Right cardiac atrium (tissue), 5 donors: ENCODE measurements around the gene RFX2. TPM values are rescaled to one million over a fixed set of nuclear protein-coding genes. Genes with fewer than 3 reads are reported as not detected.
A peak's percentile ranks its signal among the peaks of the same experiment; 100 is the strongest.

Experiments
- ATAC-seq, 2 donors: fragments of 200-7000 bp; cut with Tn5 transposase; one replicate each; pipeline versions ENCODE4 v1.8.0 to v1.9.1; 2020; ENCODE audit warnings: moderate library complexity in 2 of 2, mild to moderate bottlenecking in 1 of 2
- DNase-seq, 3 donors: peaks; one replicate each; pipeline ENCODE4 v3.0.0-alpha.2; 2020
- H3K27ac ChIP-seq: one replicate; pipeline ENCODE4 v1.5.1; 2013; ENCODE audit warnings: mild to moderate bottlenecking, low read length, control low read depth, moderate library complexity
- H3K27me3 ChIP-seq: one replicate; pipeline ENCODE4 v1.6.1; 2013; ENCODE audit not compliant: control insufficient read depth, insufficient read depth
- H3K4me1 ChIP-seq: one replicate; pipeline ENCODE4 v1.6.1; 2013; ENCODE audit warnings: low read length; ENCODE audit not compliant: control insufficient read depth, insufficient read depth
- H3K4me3 ChIP-seq: one replicate; pipeline ENCODE4 v1.5.1; 2013; ENCODE audit warnings: low read length, control low read depth
- H3K9me3 ChIP-seq: one replicate; pipeline ENCODE4 v1.6.1; 2013; ENCODE audit warnings: low read length; ENCODE audit not compliant: control insufficient read depth
- WGBS: extraction: QIAGEN DNeasy Blood & Tissue Kit; methylation state at CpG from one replicate; pipeline ENCODE4 v1.1.7; 2013; 5-methylcytosine and 5-hydroxymethylcytosine counted together
- intact Hi-C, 4 donors: fragments of 100-400 bp; cut with DNase I; formaldehyde crosslinking; loops; one replicate each; pipeline versions ENCODE4 v1.11.0 to v1.14.0; 2022 to 2023
- polyA plus RNA-seq: library from polyadenylated mRNA; stranded (reverse); fragments of 200-250 nt; gene quantifications from one replicate; pipeline ENCODE4 v1.2.3, GENCODE V29; 2013
- total RNA-seq, 4 donors: library from RNA; stranded (reverse); fragmentation: NEBNext Ultra II Directional; extraction: Animal tissue kit (Norgen Biotek cat#: 25700); gene quantifications; one replicate each; pipeline ENCODE4 v1.2.1, GENCODE V29; 2021
- donor health status: healthy with polysubstance abuse.
- donor health status: DM: no; HTN: yes; CAD: no.
- donor health status: DM: no; HTN: no; CAD: no.
- donor health status: DM: no; HTN: yes; CAD: no; lungs with severe emphysema.
- donor health status: DM: yes; HTN: yes; CAD: no.

RFX2 gene
- total and polyA plus RNA-seq, 5 donors = 5.1 to 15.9 (median 8.2) TPM

GRCh38 chr19:5958074-5958850 is 152.0 kb downstream of the RFX2 start:
- intact Hi-C loops = loop anchor here in 1 of 4 donors (10.0 kb wide), 1 partner anchor 53 kb away; the partner anchor contains the start of genes NDUFA11 and VMAC
- peak in 2 of 3 donors; percentile 32 to 47 for DNase-seq
- Histone ChIP-seq H3K4me1 (peaks cover 37% of the 10 kb centered on the region), H3K4me3 (no peak overlapping the region), H3K9me3 (no peaks in the 10 kb centered on the region), H3K27ac (peak overlapping the region; percentile 25), H3K27me3 (no peaks in the 10 kb centered on the region)
- ATAC-seq = no peak
- WGBS = 77% methylated on average over 21 of the region's 21 CpGs

- no peak for ATAC-seq
- peak in 2 of 3 donors; percentile 11 to 32 for DNase-seq
- Histone ChIP-seq H3K27me3 (no peaks in the 10 kb centered on the region), H3K9me3 (no peaks in the 10 kb centered on the region), H3K4me3 (no peak overlapping the region), H3K27ac (no peak overlapping the region), H3K4me1 (peaks cover 37% of the 10 kb centered on the region)
- intact Hi-C loops = loop anchor here in 1 of 4 donors (10.0 kb wide), 1 partner anchor 52 kb away; the partner anchor contains the start of genes NDUFA11 and VMAC
- WGBS = 76% methylated on average over 10 of the region's 10 CpGs
Measured at GRCh38 chr19:5957170-5957569, 153.1 kb downstream of the RFX2 start.

GRCh38 chr19:5956728-5957127 is 153.6 kb downstream of the RFX2 start:
- peak overlapping the region; percentile 46 for H3K27ac ChIP-seq
- 77% methylated on average over 12 of the region's 12 CpGs for WGBS
- ATAC-seq (no peak), DNase-seq (peak in 2 of 3 donors; percentile 37 to 51)
- H3K9me3 ChIP-seq = no peaks in the 10 kb centered on the region
- intact Hi-C loops = loop anchor here in 1 of 4 donors (10.0 kb wide), 1 partner anchor 52 kb away; the partner anchor contains the start of genes NDUFA11 and VMAC
- H3K4me3 ChIP-seq = no peak overlapping the region
- H3K27me3 ChIP-seq = no peaks in the 10 kb centered on the region
- H3K4me1 ChIP-seq = peaks cover 37% of the 10 kb centered on the region

GRCh38 chr19:5956323-5956722 is 154.0 kb downstream of the RFX2 start:
- ATAC-seq = no peak
- Histone ChIP-seq H3K27me3 (no peaks in the 10 kb centered on the region), H3K4me1 (peaks cover 40% of the 10 kb centered on the region), H3K27ac (peak overlapping the region; percentile 46), H3K9me3 (no peaks in the 10 kb centered on the region), H3K4me3 (no peak overlapping the region)
- 45% methylated on average over 3 of the region's 3 CpGs for WGBS
- DNase-seq = no peak
- intact Hi-C loops = loop anchor here in 1 of 4 donors (10.0 kb wide), 1 partner anchor 52 kb away; the partner anchor contains the start of genes NDUFA11 and VMAC

DNA sequence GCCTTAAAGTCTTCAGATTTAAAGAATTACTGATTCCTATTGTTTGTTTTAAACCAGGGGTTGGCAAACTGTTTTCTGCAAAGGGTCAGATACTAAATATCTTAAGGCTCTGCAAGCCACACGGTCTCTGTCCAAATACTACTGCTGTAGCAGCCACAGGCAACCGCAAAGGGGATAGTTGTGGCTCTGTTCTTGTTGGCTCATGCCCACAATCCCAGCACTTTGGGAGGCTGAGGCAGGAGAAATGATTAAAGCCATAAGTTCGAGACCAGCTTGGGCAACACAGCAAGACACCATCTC is 154.7 kb downstream of the RFX2 start:
- intact Hi-C loops = loop anchor here in 1 of 4 donors (10.0 kb wide), 1 partner anchor 51 kb away; the partner anchor contains the start of genes NDUFA11 and VMAC
- DNase-seq (peak in 1 of 3 donors; percentile 33), ATAC-seq (no peak)
- 50% methylated on average over 3 of the region's 3 CpGs for WGBS
- Histone ChIP-seq H3K9me3 (no peaks in the 10 kb centered on the region), H3K27ac (no peak overlapping the region), H3K4me1 (peaks cover 42% of the 10 kb centered on the region), H3K27me3 (no peaks in the 10 kb centered on the region), H3K4me3 (no peak overlapping the region)

DNA sequence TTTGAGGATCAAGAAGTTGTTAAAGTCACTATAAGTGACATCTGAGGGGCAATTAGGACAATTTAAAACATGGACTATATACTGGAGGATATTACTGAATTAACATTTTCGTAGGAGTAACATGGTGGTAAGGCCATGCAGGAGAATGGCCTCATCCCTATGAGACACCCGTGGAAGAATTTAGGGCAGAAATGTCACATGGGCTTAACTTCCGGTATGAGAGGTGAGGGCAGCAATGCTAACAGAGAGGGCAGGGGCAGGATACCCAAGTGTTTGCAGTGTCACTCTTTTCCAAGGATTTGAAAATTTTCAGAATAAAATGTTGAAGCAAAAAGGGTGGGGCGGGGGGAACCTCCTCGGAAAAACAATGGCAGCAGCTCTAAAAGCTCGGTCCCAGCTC is 156.0 kb downstream of the RFX2 start:
- Histone ChIP-seq H3K4me1 (peaks cover 34% of the 10 kb centered on the region), H3K9me3 (no peaks in the 10 kb centered on the region), H3K27me3 (no peaks in the 10 kb centered on the region), H3K27ac (peak overlapping the region; percentile 80), H3K4me3 (no peak overlapping the region)
- 42% methylated on average over 6 of the region's 6 CpGs for WGBS
- ATAC-seq (no peak), DNase-seq (no peak)
- intact Hi-C loops = loop anchor here in 2 of 4 donors (5.0 to 10.0 kb wide), 2 partner anchors 42 to 49 kb away; partner anchors contain the start of genes CAPS (in 1 of the 2), NDUFA11 (in 1 of the 2) and VMAC (in 1 of the 2)

- no peaks in the 10 kb centered on the region for H3K27me3 ChIP-seq
- H3K27ac ChIP-seq = peak overlapping the region; percentile 80
- no peaks in the 10 kb centered on the region for H3K9me3 ChIP-seq
- no peak overlapping the region for H3K4me3 ChIP-seq
- whole genome bisulfite sequencing = 48% methylated on average over 17 of the region's 17 CpGs
- H3K4me1 ChIP-seq = peaks cover 37% of the 10 kb centered on the region
- DNase-seq = peak in 2 of 3 donors; percentile 49 to 61
- intact Hi-C loops = loop anchor here in 2 of 4 donors (5.0 to 10.0 kb wide), 2 partner anchors 41 to 49 kb away; partner anchors contain the start of genes CAPS (in 1 of the 2), NDUFA11 (in 1 of the 2) and VMAC (in 1 of the 2)
- no peak for ATAC-seq
Measured at GRCh38 chr19:5953680-5954213, 156.6 kb downstream of the RFX2 start.

- intact Hi-C loops = loop anchor here in 2 of 4 donors (5.0 to 10.0 kb wide), 2 partner anchors 41 to 48 kb away; partner anchors contain the start of genes CAPS (in 1 of the 2), NDUFA11 (in 1 of the 2) and VMAC (in 1 of the 2)
- H3K27me3 ChIP-seq = no peaks in the 10 kb centered on the region
- no peak for DNase-seq
- H3K9me3 ChIP-seq = no peaks in the 10 kb centered on the region
- no peak for ATAC-seq
- H3K4me1 ChIP-seq = peaks cover 34% of the 10 kb centered on the region
- no peak overlapping the region for H3K27ac ChIP-seq
- no peak overlapping the region for H3K4me3 ChIP-seq
- 56% methylated on average over 5 of the region's 5 CpGs for WGBS
Measured at GRCh38 chr19:5953030-5953589, 157.2 kb downstream of the RFX2 start.

DNA sequence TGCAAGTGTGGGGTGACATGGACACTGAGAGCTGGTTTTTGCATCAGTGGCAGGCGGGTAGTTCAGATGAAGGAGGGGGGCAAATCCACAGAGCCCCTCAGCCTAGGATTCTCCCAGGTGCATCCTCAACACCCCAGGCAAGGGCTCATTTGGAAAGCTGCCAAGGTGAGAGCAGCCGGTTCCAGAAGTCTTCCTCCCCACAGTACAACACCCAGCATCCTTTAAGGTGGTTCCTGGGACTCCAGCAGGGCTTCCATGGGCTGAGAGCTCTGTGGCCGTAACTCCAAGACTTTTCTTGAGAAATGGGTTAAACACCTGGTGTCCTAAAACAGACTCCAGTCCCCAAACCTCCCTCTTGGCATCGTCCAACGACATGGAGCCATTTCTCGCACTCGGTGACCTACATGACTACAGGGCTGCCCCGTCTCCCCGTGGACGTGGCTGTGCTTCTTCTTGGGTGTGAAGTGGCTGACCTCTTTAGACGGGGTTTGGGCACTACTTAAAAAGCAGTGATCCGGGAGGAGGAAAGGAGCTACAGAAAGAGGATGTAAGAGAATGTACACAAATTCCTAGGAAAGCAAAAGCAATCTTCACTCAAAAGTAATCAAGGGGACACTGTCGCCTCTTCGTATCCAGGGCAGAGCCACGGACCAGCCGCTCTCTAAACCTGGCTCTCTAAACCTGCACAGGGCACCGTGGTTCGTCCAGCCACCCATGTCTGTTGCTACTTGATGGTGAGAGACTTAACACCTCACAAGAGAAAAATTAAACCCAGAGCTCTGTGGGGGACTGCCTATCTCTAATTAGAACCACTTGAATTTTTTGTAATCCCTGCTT is 157.9 kb downstream of the RFX2 start:
- Histone ChIP-seq H3K27ac (peak overlapping the region; percentile 37), H3K27me3 (no peaks in the 10 kb centered on the region), H3K9me3 (no peaks in the 10 kb centered on the region), H3K4me3 (no peak overlapping the region), H3K4me1 (peaks cover 34% of the 10 kb centered on the region)
- DNase-seq (peak in 2 of 3 donors; percentile 33), ATAC-seq (no peak)
- intact Hi-C loops = loop anchor here in 2 of 4 donors (5.0 to 10.0 kb wide), 2 partner anchors 40 to 48 kb away; partner anchors contain the start of genes CAPS (in 1 of the 2), NDUFA11 (in 1 of the 2) and VMAC (in 1 of the 2)
- 50% methylated on average over 18 of the region's 18 CpGs for WGBS

GRCh38 chr19:5951338-5951861 is 158.9 kb downstream of the RFX2 start:
- peak in 2 of 3 donors; percentile 54 to 73 for DNase-seq
- no peaks in the 10 kb centered on the region for H3K9me3 ChIP-seq
- peaks cover 34% of the 10 kb centered on the region for H3K4me1 ChIP-seq
- H3K4me3 ChIP-seq = no peak overlapping the region
- peak; percentile 15 to 41 for ATAC-seq
- WGBS = 43% methylated on average over 19 of the region's 19 CpGs
- H3K27me3 ChIP-seq = no peaks in the 10 kb centered on the region
- intact Hi-C loops = loop anchor here in 2 of 4 donors (5.0 to 10.0 kb wide), 2 partner anchors 39 to 47 kb away; partner anchors contain the start of genes CAPS (in 1 of the 2), NDUFA11 (in 1 of the 2) and VMAC (in 1 of the 2)
- H3K27ac ChIP-seq = peak overlapping the region; percentile 14
